HG02763 (cell line): Measurements from ENCODE around the gene PRKAG2.
A peak's percentile ranks its signal among the peaks of the same experiment; 100 is the strongest.

Experiments used
- ATAC-seq: cut with Tn5 transposase; IDR thresholded peaks from one replicate; pipeline ENCODE4 v1.9.1; 2021; ENCODE audit warnings: mild to moderate bottlenecking, moderate library complexity; ENCODE audit not compliant: unreplicated experiment

Gene PRKAG2

GRCh38 chr7:151732292-151732691 lies 144.6 kb downstream of the PRKAG2 start:
- ATAC-seq, result no peak

GRCh38 chr7:151731022-151731441 lies 145.9 kb downstream of the PRKAG2 start:
- ATAC-seq, result no peak

GRCh38 chr7:151730591-151730990 lies 146.3 kb downstream of the PRKAG2 start:
- no peak for ATAC-seq

- no peak for ATAC-seq
These were observed 147.4 kb downstream of the PRKAG2 start for GRCh38 chr7:151729521-151729921.

- no peak for ATAC-seq
These were observed 148.2 kb downstream of the PRKAG2 start for GRCh38 chr7:151728746-151729145.

GRCh38 chr7:151728286-151728660 lies 148.6 kb downstream of the PRKAG2 start:
- no peak for ATAC-seq

- ATAC-seq, result peak; percentile 67
These were observed 149.2 kb downstream of the PRKAG2 start for GRCh38 chr7:151727579-151728285.

GRCh38 chr7:151726652-151727578 lies 150.0 kb downstream of the PRKAG2 start:
- no peak for ATAC-seq

- no peak for ATAC-seq
These were observed 150.9 kb downstream of the PRKAG2 start for GRCh38 chr7:151725844-151726651.

- no peak for ATAC-seq
These were observed 151.9 kb downstream of the PRKAG2 start for GRCh38 chr7:151724920-151725584.

GRCh38 chr7:151724250-151724915 lies 152.5 kb downstream of the PRKAG2 start:
- ATAC-seq, result no peak

GRCh38 chr7:151723321-151723720 lies 153.6 kb downstream of the PRKAG2 start:
- ATAC-seq, result no peak

- no peak for ATAC-seq
These were observed 154.4 kb downstream of the PRKAG2 start for GRCh38 chr7:151722533-151722932.

GRCh38 chr7:151721694-151722093 lies 155.2 kb downstream of the PRKAG2 start:
- ATAC-seq, result no peak

GRCh38 chr7:151721236-151721635 lies 155.7 kb downstream of the PRKAG2 start:
- ATAC-seq, result no peak

GRCh38 chr7:151720280-151720679 lies 156.6 kb downstream of the PRKAG2 start:
- ATAC-seq, result no peak

GRCh38 chr7:151719897-151720242 lies 157.0 kb downstream of the PRKAG2 start:
- ATAC-seq, result no peak

- ATAC-seq, result no peak
These were observed 157.7 kb downstream of the PRKAG2 start for GRCh38 chr7:151719031-151719896.

GRCh38 chr7:151717918-151718317 lies 159.0 kb downstream of the PRKAG2 start:
- ATAC-seq, result no peak
